Fibroblast of mammary gland (primary cell): Measurements from ENCODE around the gene TRAIP.
A peak's percentile ranks its signal among the peaks of the same experiment; 100 is the strongest.

ENCODE experiments used
- DNase-seq: peaks from one replicate; pipeline ENCODE4 v3.0.0-alpha.2; 2010; ENCODE audit warnings: low read depth
- H3K4me3 ChIP-seq: 2 replicates; pipeline ENCODE4 v1.5.1; 2011; ENCODE audit warnings: low read depth, mild to moderate bottlenecking, low read length, moderate library complexity; ENCODE audit not compliant: control insufficient read depth
- TF ChIP-seq, protein P1 (sequence below): conservative IDR thresholded peaks from 2 replicates; pipeline ENCODE4 v1.5.1; 2011; ENCODE audit warnings: low read depth, low read length, inconsistent platforms; ENCODE audit not compliant: control insufficient read depth, insufficient read depth

TRAIP gene

DNA sequence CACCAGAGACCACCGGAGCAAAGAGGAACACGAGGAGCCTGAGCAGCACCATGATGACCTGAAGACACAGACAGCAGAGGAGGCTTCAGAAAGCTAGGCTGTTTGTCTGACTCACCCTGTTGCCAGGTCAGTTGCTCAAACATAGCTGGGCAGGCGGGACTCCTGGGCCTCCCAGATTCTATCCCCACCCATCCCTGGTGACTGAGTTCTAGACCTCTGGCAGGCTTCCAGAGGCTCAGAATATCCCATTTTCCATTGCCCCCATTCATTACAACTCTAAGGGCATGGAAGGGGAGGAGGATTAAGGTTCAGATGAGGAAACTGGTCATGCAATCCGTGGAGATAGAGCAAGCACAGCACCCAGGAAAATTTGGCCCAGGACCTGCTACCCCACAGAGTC lies 56.6 kb downstream of the TRAIP start, which contains the start of gene CDHR4:
TSS of gene CDHR4 (minus strand) at position 113 of the 400 bp plus-strand sequence. CDS start at position 52, 61 bp downstream.
- peak; percentile 81 for DNase-seq
- no peak within 1 kb of the TSS for H3K4me3 ChIP-seq
- TF ChIP-seq, protein P1, sequence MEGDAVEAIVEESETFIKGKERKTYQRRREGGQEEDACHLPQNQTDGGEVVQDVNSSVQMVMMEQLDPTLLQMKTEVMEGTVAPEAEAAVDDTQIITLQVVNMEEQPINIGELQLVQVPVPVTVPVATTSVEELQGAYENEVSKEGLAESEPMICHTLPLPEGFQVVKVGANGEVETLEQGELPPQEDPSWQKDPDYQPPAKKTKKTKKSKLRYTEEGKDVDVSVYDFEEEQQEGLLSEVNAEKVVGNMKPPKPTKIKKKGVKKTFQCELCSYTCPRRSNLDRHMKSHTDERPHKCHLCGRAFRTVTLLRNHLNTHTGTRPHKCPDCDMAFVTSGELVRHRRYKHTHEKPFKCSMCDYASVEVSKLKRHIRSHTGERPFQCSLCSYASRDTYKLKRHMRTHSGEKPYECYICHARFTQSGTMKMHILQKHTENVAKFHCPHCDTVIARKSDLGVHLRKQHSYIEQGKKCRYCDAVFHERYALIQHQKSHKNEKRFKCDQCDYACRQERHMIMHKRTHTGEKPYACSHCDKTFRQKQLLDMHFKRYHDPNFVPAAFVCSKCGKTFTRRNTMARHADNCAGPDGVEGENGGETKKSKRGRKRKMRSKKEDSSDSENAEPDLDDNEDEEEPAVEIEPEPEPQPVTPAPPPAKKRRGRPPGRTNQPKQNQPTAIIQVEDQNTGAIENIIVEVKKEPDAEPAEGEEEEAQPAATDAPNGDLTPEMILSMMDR = no peak

DNA sequence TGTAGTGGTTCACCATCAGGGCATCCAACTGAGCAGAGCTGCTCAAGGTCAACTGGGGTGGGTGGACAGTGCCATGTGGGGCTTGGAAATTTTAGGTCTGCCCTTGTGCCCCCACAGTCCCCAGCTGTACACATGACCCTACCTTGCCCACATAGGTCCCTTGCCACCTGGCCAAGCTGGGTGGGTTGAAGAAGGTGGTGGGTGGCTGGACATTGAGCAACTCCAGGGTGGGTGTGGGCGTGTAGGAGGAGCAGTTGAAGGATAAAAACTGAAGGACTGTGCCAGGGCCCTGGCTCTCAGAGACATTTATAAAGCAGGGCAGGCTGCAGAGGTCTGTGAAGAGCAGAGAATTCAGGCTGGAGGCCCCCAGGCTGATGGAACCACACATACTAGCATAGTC lies 57.3 kb downstream of the TRAIP start:
- TF ChIP-seq, protein P1 = no peak
- DNase-seq = no peak

DNA sequence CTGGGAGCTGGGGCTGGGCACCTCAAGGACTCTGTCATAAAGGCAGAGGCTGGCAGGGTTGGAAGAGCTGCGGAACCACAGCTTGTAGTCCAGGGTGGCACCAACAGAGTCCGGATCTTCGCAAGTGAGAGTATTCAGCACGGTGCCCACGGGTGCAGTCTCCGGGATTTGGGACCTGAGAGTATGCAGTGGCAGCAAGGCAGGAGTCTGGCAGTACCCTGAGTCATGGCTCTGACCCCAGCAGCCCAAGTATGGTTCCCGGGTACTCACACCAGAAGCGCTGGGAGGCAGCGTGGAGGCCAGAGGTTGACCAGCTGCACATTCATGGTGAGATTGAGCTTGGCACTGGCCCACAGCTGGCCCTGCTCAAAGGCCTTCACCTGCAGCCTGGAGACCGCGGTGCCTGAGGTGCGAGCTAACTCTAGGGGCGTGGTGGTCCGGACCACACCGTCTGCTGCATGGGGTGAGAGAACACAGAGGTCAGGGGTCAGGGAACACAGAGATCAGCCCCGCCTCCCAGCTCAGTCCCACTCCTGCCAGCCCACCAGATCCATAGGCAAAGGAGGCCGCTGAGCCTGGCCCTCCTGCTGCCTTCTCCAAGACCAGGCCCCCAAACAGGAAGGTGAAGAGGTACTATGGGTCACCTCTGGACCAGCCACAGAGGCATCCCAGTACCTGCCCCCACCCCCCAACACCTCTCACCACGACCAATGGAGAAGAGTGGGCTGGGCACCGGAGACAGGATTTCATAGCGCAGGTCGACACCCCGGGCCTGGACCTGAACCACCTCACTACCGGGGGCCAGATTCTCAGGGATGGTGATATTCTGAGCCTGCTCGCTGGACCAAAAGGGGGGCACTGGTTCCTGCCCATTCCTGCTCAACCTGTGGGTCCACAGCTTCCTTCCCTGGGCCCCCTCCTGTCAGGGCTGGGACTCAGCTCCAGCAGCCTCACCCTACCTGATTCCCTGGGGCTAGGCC lies 61.1 kb downstream of the TRAIP start:
- no peak for DNase-seq
- no peak overlapping the region for H3K4me3 ChIP-seq
- TF ChIP-seq, protein P1 = no peak

More for the DNA sequence above, 57.3 kb downstream of the TRAIP start:
- H3K4me3 ChIP-seq = no peak overlapping the region

DNA sequence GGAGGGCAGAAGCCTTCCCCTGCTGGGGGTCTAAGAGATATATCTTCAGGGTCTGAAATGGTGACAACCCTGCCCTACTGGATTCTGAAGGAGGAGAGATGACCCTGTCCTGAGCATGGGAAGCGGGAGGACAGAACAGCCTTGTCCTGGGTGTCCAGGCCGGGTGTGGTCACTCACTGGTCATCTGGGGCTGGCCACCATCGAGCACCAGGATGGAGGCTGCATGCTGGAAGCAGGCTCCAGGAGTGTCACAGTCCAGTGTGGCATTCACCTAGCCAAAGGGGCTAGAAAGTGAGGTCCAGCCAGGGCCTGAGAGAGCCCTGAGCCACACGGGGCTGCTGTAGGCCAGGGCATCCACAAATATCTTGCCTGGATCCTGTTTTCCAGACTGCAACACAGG lies 61.9 kb downstream of the TRAIP start:
- no peak overlapping the region for H3K4me3 ChIP-seq
- no peak for DNase-seq
- TF ChIP-seq, protein P1 = no peak

DNA sequence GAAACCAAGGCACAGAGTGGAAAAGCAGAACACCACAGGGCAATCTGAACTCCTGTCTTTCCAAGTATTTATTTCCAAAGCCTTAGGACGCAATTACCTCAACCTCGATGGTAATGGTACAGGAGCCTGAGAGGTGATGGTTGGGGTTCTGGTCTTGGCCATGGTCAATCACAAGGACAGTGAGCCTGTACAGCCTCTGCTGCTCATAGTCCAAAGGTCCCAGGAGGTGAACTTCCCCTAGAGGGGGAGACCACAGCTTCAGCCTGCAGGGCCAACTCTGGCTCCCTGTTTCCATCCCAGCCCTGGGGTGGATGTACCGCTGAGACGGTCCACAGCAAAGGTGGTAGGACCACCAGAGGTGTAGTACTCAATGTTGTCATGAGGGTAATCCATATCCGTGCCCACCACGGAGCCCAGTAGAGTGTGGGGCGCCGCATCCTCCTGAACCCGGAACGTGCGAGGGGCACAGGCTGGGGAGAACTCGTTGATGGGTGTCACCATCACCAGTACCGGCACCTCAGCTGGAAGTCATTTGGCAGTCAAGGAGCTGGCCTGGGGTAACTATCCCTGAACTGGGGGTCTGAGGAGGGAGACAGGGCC lies 62.8 kb downstream of the TRAIP start:
- no peak for DNase-seq
- TF ChIP-seq, protein P1 = no peak
- H3K4me3 ChIP-seq = no peak overlapping the region

DNA sequence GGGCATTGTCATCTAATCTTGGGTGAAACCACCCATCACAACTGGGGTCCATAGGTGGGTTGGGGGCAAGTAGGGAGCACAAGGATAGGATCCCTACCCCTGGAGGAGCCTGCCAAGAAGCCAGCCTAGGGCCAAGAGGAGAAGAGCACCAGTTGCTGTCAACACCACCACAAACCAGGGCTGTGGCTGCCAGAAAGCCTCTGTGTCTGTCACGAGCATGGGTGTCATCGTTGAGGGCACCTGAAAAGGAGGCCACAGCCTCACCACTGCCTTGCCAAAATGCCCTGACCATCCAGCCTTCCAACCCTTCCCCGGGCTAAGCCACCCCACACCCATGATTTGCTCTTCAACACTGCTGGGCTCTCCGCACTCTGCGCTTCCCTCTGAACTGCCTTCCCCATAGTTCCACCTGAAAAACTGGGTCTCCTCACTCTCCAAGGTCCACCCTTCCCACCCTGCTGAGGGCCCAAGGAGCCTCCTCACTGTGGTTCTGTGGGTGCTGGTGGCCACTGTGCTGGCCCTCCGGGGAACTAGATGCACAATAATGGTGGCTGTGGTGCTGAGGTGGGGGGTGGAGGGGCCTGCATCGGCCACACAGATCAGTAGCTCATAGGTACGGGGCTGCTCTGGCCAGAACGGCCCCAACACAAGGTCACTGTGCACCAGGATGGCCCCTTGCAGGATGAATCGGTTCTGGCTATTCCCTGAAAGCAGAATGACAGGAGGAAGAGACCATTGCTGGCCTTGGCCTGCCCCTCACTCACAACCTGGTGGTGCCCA lies 63.8 kb downstream of the TRAIP start:
- no peak for DNase-seq
- H3K4me3 ChIP-seq = no peak overlapping the region
- TF ChIP-seq, protein P1 = no peak
